Upper lobe of left lung (tissue), 4 donors: Measurements from ENCODE around the gene ACAP3.

Experiments used
- CTCF ChIP-seq, 6 experiments: fragments of 450-650 bp in 4 of 6; fragments of 200-600 bp in 2 of 6; sonication (generic) in 2 of 6; IDR thresholded peaks; one replicate each; pipeline ENCODE4 v1.5.1; 2016 to 2019; ENCODE audit warnings: antibody characterized with exemption in 6 of 6
- EP300 ChIP-seq, 4 donors: sonication (generic); formaldehyde crosslinking; IDR thresholded peaks; one replicate each; pipeline ENCODE4 v1.5.1; 2017; ENCODE audit warnings: antibody characterized with exemption in 4 of 4, control low read depth in 2 of 4
- POLR2A ChIP-seq, 4 donors: fragments of 450-650 bp; IDR thresholded peaks; one replicate each; pipeline ENCODE4 v1.5.1; 2016 to 2017; ENCODE audit warnings: antibody characterized with exemption in 4 of 4, mild to moderate bottlenecking in 2 of 4

GRCh38 chr1:1306070-1306660 is 1.6 kb downstream of the ACAP3 start:
- no peak for TF ChIP-seq EP300 (IDR thresholded peaks at IDR 0.05)
- TF ChIP-seq CTCF (IDR thresholded peaks at IDR 0.05) = no peak
- TF ChIP-seq POLR2A (IDR thresholded peaks at IDR 0.05) = no peak
